OCI-LY1 (cell line): Measurements from ENCODE around the gene GPRC5B.

Source experiments
- CTCF ChIP-seq: fragments of 200-600 bp; sonication (generic), shearing (Covaris generic); IDR thresholded peaks from 2 replicates; pipeline ENCODE4 v1.5.1; 2017; ENCODE audit warnings: mild to moderate bottlenecking, antibody characterized with exemption, low read length, moderate library complexity, mixed read lengths
- EZH2 ChIP-seq: fragments of 200-600 bp; sonication (generic), shearing (Covaris generic); IDR thresholded peaks from 2 replicates; pipeline ENCODE4 v1.8.0; 2017; ENCODE audit warnings: borderline replicate concordance, mixed run types, mild to moderate bottlenecking, antibody characterized with exemption, low read length, moderate library complexity, mixed read lengths

GRCh38 chr16:19871721-19872120 lies 12.9 kb downstream of the GPRC5B start:
- TF ChIP-seq EZH2, result no peak
- TF ChIP-seq CTCF, result no peak
